Activated CD4-positive, alpha-beta T cell treated with anti-CD3 and anti-CD28 coated beads, Interleukin-2, Interleukin-6, amounts not matched to agents 100 ng/mL and 50 ng/mL, durations not matched to agents 16 hours and 8 hours (primary cell): ENCODE data around the gene CFAP57.
"Not testable (repeated sequence)": the region's sequence is repeated elsewhere in the genome, so short reads cannot be mapped to it uniquely, and the experiment has no call there.

Source experiments
- DNase-seq: peaks from one replicate; pipeline ENCODE4 v3.0.0-alpha.2; 2020

CFAP57 gene

GRCh38 chr1:43171876-43172526, at the start of gene CFAP57, which contains the start of gene EBNA1BP2:
TSS of gene CFAP57 (plus strand) at chr1:43172330. CDS start at chr1:43172754, 424 bp downstream.
TSS of gene EBNA1BP2 (minus strand) at chr1:43172290. CDS start at chr1:43172118, 172 bp downstream.
- peak; percentile 94 for DNase-seq

DNA sequence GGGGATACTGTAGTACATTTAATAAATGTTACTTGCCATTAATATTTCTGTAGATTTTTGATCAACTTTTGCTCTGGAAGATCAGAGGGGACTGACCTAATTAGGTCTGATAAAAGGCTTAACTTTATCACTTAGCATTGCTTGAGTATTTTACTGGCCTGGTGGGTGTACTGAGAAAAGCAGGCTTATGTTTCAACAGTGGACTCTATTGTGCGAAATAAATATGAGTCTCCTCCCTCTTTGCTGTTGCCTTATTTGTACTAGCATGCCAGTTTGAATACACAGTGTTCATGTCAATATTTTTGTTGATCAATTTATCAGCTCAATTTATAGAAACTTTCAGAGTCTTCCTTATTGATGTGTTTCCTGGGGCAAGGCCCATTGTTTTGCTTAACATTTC, 49.1 kb upstream of the CFAP57 start:
- DNase-seq: no peak

GRCh38 chr1:43128816-43129215, 43.3 kb upstream of the CFAP57 start:
- no peak for DNase-seq

DNA sequence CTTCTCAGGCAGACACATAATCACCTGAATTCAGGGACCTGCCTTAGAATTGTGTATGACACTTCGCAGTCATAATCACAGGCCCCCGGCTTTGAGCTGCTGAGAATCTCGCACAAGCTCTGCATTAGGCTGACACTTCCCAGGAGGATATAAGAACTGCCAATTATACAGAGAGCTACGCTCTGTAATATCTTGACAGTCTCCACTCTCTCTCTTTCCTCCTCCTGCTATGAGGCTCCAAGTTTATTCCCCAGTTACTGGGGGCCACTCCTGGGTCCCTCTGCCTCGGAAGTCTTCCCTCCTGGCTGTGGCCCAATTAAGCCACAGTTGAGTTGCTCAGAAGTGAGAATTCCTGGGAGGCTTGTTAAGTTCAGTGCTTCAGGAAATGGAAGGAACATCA, 42.7 kb upstream of the CFAP57 start:
- no peak for DNase-seq

- DNase-seq: no peak
Measured at GRCh38 chr1:43134068-43134467, 38.1 kb upstream of the CFAP57 start.

GRCh38 chr1:43134640-43135039, 37.5 kb upstream of the CFAP57 start:
- DNase-seq: no peak

GRCh38 chr1:43135857-43136781, 36.0 kb upstream of the CFAP57 start:
- DNase-seq: no peak

DNA sequence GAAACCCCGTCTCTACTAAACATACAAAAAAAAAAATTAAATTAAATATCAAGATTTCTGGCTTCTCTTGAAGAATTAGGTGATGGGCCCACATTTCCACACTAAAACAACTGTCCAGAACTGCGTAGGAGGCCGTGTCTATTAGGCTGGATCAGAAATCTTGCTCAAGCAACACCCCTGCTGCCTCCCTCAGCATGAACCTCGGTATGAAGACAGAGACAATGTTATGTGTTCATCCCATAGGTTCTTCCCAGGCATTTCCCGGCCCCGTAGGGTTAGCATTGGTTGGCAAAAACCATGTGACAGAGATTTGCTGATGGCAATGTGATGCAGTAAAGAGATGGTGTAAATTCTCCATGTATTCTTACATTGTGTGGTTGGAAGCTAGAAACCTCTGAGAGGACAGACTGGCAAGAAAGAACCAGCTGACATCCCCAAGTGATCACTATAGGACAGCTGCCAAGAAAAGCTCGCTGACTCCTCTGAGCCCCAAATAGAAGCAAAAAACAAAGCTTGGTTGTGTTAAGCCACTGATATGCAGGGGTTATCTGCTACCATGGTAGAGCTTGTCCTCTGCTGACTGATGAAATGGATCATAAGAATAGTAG, 34.6 kb upstream of the CFAP57 start:
- DNase-seq: no peak

GRCh38 chr1:43139295-43139694, 32.8 kb upstream of the CFAP57 start:
- not testable (repeated sequence) for DNase-seq

GRCh38 chr1:43140010-43140409, 32.1 kb upstream of the CFAP57 start:
- no peak for DNase-seq

DNA sequence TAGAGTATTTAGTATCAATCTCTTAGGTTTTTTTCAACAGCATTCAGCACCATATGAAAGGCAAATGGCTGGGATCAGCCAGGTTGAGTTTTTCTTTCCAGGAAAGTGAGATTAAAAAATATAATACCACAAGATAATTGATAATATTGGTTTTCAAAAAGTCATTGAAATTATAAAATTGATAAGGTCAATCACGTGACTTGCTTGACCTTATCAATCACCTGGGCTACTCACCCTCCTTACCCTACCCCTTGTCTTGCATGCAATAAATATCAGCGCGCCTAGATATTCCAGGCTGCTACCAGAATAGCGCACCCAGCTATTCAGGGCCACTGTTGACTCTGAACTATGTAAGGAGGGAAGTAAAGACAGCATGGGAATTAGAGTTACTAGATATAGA, 31.5 kb upstream of the CFAP57 start:
- DNase-seq: no peak

DNA sequence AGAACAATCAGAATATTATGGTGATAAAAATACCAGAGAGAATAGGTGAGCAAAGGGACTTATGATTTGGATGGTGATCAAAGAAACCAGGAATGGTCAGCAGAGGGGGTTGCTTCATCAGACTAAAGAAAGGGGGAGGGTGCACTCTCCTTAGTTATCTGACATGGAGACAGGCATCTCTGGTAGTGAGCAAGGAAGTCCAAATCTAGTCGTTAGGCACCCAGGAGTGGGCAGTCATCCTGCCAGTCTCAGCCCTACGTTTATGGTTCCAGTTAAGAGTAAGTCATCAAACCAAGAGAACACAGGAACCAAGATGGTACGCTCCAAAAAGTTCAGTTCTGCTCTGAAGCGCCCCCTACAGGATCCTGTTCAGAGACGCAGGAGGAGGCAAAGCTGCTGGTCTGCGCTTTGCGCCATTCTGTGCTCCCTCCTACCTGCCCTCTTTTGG, 28.7 kb upstream of the CFAP57 start:
- peak; percentile 20 for DNase-seq

DNA sequence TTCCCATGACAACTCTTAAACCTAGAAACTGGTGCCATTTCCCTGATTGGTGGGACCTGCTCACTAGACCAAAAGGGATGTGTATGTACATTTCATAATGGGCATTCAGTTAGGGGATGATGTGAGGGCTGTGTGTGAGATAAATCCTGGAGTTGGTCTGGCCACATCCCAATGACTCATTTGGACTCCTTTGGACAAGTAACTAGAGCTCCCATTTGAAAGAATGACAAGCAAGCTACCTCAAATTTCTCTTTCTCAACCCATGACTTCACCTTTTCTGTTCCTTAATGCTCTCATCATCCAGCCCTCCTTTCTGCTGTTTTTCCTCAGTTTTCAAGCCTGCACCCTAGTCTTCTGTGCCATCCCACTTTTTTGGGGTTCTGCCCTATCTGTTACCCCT, 27.9 kb upstream of the CFAP57 start:
- DNase-seq: no peak

- peak; percentile 46 for DNase-seq
Measured at GRCh38 chr1:43147625-43148327, 24.4 kb upstream of the CFAP57 start.

- DNase-seq: no peak
Measured at GRCh38 chr1:43149889-43150288, 22.2 kb upstream of the CFAP57 start.

GRCh38 chr1:43152866-43153265, 19.3 kb upstream of the CFAP57 start:
- no peak for DNase-seq

GRCh38 chr1:43153443-43153842, 18.7 kb upstream of the CFAP57 start:
- DNase-seq: no peak

- DNase-seq: no peak
Measured at GRCh38 chr1:43156026-43156425, 16.1 kb upstream of the CFAP57 start.

GRCh38 chr1:43165162-43165561, 7.0 kb upstream of the CFAP57 start:
- DNase-seq: no peak

DNA sequence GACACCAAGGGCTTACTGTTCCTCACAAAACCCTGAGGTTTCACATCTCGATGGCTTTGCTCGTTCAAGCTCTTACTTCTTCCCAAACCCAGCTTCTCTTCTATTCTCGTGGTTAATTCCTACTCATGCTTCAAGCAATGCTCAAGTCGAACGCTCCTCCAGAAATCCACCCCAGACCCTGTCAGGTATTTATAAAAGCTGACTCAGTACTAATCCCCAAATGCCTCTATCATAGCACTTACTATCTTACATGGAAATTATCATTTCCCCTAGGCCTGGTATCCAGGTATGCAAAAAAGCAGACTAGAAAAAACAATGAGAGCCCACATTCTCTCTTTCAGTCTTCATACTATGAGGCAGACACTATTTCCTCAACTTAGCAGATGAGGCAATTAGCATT, 6.4 kb upstream of the CFAP57 start:
- no peak for DNase-seq

- DNase-seq: no peak
Measured at GRCh38 chr1:43171312-43171875, 736 bp upstream of the CFAP57 start.

DNA sequence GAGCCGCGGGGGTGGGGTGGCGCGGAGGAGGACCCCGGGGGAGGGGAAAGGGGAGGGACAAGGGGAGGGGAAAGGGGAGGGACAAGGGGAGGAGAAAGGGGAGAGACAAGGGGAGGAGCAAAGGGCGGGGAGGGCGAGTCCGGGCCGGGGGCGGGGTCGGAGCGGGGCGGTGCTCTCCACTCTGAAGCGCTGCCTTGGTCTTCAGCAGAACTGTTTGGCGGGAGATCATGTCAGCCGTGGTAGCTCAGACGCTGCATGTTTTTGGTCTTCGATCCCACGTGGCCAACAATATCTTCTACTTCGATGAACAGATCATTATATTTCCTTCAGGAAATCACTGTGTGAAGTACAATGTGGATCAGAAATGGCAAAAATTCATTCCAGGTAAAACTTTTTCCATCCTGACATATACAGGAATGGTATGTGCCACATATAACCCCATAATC, 420 bp downstream of the CFAP57 start:
- DNase-seq: peak; percentile 91

DNA sequence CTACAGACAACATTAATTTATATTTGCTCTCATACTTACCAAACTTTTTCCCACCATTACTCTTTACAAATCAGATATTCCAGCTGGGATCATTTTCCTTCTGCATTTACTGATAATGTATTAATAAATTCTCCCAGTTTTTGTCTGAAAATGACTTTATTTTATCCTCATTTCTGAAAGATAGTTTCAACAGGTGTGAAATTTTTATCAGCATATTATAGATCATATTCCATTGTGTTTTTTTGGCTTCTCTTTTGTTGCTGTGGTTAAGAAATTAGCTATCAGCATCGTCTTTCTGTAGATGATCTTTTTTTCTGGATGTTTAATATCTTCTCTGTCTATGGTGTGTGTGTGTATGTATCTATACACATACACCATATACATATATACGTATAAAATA, 2.7 kb downstream of the CFAP57 start:
- no peak for DNase-seq
